C4-2B (cell line): ENCODE data around the gene PFKL.

Source experiments
- H3K27ac ChIP-seq: fragments of 450-650 bp; 2 replicates; pipeline ENCODE4 v1.5.1; 2017
- CTCF ChIP-seq: fragments of 450-650 bp; conservative IDR thresholded peaks from 2 replicates; pipeline ENCODE4 v1.5.1; 2017; ENCODE audit warnings: mild to moderate bottlenecking
- ZFX ChIP-seq: fragments of 450-650 bp; IDR thresholded peaks from 2 replicates; pipeline ENCODE4 v1.6.1; 2017

The PFKL gene

GRCh38 chr21:44317871-44318270 lies 18.0 kb downstream of the PFKL start:
- H3K27ac ChIP-seq, result no peak overlapping the region

GRCh38 chr21:44318489-44319285 lies 18.8 kb downstream of the PFKL start:
- TF ChIP-seq ZFX (no peak), CTCF (no peak)
- H3K27ac ChIP-seq, result no peak overlapping the region

More at GRCh38 chr21:44317871-44318270, 18.0 kb downstream of the PFKL start:
- no peak for TF ChIP-seq CTCF
- no peak for TF ChIP-seq ZFX

- no peak for TF ChIP-seq ZFX
- TF ChIP-seq CTCF, result no peak
These were observed 19.7 kb downstream of the PFKL start for GRCh38 chr21:44319407-44320065.

GRCh38 chr21:44320847-44321246 lies 21.0 kb downstream of the PFKL start:
- no peak overlapping the region for H3K27ac ChIP-seq
- TF ChIP-seq ZFX (no peak), CTCF (no peak)

More at GRCh38 chr21:44319407-44320065, 19.7 kb downstream of the PFKL start:
- H3K27ac ChIP-seq, result no peak overlapping the region

GRCh38 chr21:44321846-44322450 lies 22.1 kb downstream of the PFKL start:
- no peak overlapping the region for H3K27ac ChIP-seq
- no peak for TF ChIP-seq ZFX
- TF ChIP-seq CTCF, result no peak

GRCh38 chr21:44322621-44323325 lies 22.9 kb downstream of the PFKL start:
- TF ChIP-seq CTCF (no peak), ZFX (no peak)
- H3K27ac ChIP-seq, result no peak overlapping the region
